GM18867 (cell line): ENCODE results near the gene CCR5.
"Not testable (repeated sequence)": the region's sequence is repeated elsewhere in the genome, so short reads cannot be mapped to it uniquely, and the experiment has no call there.

Source experiments
- ATAC-seq: cut with Tn5 transposase; IDR thresholded peaks from one replicate; pipeline ENCODE4 v1.9.1; 2021; ENCODE audit warnings: mild to moderate bottlenecking, moderate library complexity; ENCODE audit not compliant: unreplicated experiment

The CCR5 gene

DNA sequence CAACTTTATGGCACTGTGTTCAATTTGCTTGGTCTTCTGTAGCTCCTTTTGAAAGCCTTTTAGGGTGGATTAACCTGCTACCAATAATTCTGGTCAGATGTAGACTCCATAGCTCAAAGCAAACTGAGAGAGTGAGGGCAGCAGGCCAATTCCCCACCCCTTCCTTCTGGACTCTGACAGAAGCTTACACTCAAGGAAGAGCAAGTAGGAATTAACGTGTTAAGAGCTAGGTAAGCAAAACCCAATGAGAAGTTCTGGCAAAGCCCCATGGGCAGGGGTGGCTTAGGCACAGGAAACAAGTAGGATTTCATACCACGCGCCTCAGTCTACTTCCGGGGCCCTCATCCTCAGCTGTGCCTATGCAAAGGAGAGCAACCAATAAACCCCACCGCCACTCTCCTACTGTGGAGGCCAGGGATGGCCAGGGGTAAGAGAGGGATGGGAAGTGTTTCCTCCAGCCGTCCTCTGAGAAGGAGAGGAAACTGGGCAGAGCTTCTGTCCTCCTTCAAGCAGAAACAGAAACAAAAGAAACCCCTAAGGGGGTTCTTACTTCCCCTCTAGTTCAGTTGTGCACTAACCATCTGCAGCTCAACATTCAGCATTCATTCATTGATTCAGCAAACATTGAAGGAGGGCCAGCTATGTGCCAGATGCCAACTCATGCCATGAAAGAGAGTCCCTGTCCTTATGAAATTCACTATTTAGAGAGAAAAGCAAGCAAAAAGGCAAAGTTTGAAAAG is 12.6 kb downstream of the CCR5 start:
- no peak for ATAC-seq

DNA sequence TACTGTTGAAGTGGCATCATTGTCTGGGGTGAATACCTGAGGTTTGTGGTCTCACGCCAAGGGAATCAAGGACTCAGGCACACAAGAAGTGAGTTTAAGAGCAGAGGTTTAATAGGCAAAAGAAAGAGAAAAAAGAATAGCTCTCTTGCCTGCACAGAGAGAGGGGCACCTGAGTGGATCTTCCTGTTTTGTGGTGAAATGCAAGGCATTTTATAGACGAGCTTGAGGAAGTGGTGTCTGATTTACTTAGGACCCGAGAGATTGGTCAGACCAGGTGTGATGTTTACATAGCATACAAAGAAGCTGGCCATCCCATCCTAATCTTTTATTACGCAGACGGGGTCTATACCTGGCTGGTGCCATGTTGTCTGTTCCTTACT is 13.2 kb downstream of the CCR5 start:
- no peak for ATAC-seq

DNA sequence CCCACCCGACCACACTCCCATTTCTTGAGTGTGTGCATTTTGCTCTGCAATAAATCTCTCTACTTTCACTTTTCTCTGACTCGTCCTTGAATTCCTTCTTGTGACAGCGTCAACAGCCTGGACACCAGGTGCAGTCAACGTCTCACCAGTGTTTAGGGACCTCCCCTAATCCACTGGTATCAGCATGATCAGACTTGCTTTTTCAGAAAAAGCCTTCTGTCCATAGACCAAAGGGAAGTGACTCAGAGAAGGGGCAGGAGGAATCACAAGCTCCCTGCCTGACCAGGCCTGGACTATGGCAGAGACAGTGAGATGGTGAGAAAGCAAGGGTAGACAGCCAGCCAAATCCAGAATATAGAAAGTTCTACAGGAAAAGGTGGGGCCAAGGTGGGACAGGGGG is 15.5 kb downstream of the CCR5 start:
- no peak for ATAC-seq

DNA sequence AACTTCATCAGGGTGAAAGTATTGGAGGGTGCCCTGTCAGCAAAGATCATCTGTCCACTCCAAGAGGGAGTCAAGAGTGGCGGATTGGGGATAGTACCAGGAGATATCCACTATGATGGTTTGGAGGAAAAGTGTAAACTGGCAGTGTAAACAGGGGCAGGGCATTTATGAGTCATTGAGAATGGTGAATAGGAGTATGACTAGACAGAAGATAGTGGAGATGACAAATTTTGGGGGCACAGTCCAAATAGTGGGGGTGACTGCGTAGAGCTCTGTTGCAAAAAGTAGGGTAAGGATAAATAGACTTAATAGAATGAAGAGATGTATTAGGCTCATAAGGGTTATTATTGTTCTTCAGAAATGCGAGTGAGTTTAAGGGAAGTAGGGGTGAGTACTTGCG is 18.1 kb downstream of the CCR5 start:
- ATAC-seq: not testable (repeated sequence)

DNA sequence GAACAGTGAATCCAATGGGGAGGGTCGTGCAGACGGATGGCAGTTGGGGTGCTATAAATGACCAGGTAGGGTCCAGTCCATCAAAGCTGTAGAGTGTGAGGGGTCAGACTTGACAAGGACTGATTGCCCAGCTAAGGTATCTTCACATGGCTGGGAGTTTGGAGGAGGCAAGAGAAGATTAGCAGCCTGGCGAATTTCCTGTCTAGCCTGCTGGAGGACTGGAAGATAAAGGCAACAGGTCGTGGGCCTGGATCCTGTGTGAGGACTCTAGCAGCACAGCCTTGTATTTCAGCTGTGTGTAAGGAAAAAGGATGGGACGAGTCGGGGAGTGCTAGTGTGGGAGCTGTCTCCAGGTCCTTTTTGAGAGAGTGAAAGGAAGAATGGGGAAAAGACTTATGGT is 18.6 kb downstream of the CCR5 start:
- no peak for ATAC-seq

DNA sequence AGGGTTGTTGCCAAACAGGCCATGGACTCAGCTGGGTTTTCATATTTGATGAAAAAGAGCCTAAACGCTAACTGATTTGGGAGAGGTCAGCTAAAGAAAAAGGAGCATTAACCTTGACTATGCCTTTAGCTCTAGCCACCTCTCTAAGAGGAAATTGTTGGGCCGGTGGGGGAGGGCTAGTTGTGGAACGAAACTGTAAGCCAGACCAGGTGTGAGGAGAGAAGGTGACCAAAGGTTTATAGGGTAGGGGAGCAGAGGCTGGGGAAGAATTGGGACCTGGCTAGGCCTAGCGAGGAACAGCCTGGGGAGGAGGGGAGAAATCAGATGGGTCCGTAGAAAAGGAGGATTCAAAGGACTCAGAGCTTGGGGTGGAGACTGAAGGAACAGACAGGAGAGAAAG is 20.8 kb downstream of the CCR5 start:
- not testable (repeated sequence) for ATAC-seq

DNA sequence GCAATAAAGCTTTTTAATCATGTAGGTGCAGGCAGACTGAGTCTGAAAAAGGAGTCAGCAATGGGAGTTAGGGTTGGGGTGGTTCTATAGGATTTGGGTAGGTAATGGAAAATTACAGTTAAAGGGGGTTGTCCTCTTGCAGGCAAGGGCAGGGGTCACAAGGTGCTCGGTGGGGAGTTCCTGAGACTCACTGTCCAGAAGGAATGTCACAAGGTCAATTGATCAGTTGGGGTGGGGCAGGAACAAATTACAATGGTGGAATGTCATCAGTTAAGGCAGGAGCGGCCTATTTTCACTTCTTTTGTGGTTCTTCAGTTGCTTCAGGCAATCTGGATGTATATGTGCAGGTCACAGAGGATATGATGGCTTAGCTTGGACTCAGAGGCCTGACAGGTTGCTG is 22.3 kb downstream of the CCR5 start:
- no peak for ATAC-seq

DNA sequence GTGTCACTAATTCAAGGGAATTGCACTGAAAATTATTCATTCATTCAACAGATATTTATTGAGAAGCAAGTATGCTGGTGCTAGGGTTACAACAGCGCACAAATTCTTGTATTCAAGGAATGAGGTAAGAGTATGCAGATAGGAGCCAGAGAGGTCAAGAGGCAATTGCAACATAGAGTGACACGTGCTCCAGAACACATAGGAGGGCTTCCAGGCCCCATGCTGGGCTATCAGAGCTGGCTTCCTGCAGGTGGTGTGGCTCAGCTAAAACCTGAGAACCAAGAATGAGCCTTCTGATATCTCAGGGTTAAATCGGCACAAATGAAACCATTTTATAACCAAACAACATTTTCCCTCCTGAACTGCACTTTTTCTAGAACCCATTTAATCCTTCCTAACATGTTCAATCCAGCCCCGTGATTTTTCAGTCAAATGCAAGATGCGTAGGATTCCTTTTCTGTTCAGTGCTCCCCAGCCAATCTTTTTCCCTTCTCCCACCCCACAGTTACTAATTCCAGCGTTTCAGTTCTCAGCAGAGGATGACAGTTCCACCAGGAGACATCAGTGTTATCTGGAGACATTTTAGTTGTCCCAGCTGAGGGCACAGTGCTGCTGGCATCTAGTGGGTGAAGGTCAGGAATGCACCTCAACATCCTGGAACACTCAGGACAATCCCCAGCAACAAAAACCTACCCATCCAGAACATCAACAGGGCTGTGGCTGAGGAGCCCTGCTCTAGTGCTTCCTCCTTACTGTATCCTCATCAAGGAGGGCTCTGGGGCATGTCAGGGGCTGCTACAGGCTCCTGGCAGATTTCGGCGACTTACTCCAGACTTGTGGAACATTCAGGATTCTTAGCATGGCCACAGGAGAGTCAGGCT is 23.0 kb downstream of the CCR5 start:
- ATAC-seq: no peak

DNA sequence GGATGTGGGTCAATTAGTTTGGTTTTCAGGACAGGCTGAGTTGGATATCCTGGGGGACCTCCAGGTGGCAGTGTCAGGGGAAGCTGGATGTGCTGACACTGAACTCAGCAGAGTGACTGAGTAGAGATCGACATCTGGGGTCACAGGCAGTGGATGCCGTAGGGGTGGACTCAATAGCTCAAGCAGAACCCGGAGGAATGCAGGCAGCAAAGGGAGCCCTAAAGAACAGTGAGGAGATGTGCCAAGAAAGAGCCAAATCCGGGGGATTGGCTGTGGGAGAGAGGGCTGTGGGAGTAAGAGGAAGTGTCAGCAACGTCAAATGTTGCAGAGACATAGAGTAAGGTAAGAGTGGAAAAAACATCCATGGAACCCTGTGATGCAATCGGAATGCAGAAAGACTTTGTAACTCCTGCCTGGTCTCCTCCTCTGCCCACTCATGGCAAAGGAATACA is 24.5 kb downstream of the CCR5 start:
- ATAC-seq: no peak

DNA sequence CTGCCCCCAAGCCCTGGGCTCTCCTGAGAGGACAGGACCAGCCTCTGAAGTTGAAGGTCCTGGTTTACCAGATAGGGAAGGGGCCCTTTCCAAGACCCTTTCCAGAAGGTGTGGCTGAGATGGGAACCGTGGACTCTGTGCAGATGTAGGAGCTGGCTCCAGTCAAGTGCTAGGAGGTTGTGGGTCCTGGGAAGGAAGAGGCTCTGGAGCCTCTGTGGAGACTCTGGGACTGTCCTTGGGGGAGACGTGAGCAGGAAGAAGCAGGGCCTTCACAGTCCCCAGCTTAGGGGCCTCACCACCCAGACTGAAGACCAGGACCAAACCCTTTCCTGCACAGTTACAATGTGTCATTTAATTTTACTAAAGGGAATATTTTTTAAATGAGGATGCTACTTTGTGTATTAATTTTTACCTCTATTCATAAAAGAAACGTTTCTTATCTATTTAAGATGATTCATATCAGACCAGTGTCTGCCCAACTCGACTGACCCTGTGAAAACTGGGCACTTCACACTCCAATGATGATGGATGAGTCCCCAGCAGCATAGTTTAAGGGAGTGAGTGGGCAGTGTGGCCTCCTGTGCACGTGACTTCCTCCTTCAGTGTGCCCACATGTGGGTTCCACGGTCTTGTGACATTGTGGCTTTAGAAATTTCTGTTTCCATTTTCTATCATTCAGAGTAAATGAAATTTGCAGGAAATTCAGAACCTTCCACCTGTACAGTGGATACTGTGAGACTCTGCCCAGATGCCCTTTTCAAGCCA is 25.2 kb downstream of the CCR5 start:
- ATAC-seq: no peak

DNA sequence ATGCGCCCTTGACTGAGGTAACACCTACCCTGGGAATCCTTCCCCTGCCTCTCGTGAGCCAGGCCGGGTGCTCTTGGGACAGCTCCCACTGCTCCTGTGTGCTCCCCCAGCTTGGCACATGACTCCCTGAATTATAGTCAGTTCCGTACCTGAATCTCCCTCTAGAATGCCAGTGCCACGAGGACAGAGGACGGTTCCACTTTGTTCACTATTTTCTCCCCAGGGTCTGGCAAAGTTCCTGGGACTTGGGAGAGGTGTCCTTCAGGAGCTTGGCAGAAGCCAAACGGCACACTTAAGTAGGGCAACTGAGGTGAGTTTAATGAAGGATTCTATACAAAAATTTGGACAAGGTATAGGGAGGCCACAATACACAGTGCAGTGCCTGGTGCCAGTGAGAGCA is 26.4 kb downstream of the CCR5 start:
- no peak for ATAC-seq

DNA sequence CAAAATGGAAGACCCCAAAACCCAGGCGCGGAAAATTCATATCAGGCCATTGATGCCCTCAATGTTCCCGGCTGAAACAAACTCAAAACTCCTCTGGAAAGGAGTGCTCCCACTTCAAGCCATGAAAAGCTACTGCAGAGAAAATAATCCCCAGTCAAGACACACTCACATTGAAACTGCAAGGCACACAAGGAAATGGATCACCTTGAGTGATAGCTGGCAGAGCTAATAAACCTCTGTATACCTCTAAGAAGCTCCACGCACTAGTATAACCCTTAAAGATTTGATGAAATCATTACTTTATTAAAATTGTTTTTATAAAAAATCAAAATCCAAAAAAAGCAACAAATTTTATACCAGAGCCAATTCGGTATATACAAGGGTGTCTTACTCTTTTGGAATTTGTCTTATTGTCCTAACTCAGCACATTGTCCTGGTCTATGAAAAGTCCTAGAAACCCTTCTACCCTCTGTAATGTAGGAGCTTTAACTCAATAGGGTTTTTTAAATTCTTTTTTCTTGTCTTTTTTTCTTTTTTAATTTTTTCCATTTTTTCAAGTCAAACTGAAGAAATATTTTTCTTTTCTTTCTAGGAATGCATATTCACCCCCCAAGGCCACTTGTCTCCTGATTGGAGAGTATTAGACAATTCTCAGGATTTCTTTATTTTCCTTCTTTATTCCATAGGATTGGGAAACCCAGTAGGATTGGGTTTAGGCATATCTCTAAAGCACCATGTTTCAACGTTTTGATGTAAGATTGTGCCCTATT is 27.6 kb downstream of the CCR5 start:
- ATAC-seq: no peak

DNA sequence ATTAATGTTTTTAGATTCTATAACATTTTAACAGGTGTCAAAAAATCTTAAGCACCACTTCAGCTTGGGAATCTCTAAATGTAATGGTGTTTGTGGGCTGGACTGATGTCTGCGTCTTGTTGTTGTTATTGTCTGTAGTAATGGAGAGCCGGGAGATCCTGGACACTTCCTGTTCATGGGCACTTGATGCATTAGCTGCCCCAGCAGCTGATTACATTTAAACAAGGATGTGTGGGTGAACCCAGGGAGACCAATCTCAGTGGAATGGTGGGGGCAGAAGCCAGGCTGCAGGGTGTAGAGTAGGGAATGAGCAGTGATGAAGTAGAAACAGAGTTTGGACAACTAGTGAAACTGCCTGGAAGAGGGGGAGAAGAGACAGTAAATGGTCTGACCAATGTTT is 28.4 kb downstream of the CCR5 start:
- no peak for ATAC-seq

DNA sequence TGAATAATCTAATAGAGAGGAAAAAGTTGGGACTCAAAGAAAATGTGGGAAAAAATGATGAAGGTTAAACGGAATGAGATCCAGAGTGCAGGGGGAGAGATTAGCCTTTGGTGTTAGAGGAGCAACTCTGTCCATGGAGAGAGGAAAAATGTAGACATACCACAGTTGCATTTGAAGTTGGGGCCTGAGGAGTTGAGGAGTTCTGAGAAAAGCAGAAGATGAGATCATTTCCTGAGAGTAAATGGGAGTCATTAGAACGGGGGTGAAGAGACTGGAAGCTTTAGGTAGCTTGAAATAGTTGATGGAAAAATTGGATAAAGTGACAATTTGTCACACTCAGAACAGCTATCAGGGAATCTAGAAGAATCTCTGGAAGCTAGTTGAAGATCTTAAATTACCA is 28.8 kb downstream of the CCR5 start:
- ATAC-seq: no peak

DNA sequence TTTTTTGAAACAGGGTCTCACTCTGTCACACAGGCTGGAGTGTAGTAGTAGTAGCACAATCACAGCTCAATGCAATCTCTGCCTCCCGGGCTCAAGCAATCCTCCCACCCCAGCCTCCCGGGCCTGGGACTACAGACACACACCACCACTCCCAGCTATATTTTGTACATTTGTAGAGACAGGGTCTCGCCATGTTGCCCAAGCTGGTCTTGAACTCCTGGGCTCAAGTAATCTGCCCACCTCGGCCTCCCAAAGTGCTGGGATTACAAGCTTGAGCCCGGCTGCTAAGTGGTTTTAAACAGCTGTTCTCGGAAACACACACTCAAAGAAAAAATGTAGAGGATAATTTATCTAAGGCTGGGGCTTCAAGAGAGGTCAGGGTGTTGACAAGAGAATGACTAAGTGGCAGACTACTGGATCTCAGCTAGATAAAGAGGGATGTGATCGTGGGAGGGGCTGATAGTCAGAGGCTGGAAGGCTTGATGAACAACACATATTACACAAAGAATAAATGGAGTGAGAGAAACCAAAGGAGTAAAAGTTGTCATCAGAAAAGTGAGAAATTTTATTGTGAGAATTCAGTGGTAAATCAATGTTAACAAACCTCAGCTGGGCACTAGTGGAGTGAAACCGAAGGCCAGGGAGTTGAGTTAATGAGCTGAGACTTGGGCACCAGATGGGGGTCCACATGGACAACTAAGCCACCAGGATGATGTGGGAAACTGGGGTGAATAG is 29.4 kb downstream of the CCR5 start:
- no peak for ATAC-seq

DNA sequence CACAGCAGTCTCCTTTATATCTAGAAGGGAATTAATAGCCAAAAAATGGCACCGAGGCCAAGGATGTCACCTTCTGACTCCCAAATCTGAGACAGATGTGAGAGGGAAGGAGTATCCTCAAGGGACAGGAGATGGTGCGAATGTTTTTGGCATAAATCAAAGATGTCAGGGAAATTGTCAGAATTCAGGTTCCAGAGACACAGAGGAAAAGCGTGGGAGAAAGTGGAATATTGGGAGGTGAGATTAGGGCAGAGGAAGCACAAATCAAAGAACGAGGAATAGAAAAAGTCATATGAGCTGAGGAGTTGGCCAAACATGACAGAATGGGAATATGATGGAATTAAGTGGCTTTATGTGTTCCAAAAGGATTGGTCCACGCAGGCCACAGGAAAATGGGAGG is 30.1 kb downstream of the CCR5 start:
- no peak for ATAC-seq

DNA sequence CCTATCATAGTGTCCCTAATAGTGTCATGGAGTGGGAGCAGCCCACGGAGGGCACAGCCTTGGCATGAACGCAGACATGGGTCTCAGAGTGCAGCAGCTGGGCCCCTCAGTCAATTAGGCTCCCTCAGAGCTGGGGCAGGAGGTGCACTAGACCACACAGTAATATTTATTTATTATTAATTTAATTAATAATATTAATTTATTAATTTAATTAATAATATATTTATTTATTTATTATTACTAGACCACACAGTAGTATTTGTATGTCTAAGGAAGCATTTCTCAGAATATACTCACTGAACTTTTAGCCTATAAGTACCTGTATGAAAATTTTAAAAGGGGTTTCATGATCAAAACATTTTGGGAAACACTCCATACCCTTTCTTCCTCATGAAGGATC is 30.8 kb downstream of the CCR5 start:
- no peak for ATAC-seq

DNA sequence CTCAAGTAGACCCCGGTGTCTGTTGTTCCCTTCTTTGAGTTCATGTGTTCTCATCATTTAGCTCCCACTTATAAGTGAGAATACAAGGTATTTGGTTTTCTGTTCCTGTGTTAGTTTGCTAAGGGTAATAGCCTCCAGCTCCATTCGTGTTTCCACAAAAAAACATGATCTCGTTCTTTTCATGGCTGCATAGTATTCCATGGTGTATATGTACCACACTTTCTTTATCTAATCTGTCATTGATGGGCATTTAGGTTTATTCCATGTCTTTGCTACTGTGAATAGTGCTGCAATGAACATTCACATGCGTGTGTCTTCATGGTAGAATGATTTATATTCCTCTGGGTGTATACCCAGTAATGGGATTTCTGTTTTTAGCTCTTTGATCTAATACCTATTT is 32.2 kb downstream of the CCR5 start:
- not testable (repeated sequence) for ATAC-seq

DNA sequence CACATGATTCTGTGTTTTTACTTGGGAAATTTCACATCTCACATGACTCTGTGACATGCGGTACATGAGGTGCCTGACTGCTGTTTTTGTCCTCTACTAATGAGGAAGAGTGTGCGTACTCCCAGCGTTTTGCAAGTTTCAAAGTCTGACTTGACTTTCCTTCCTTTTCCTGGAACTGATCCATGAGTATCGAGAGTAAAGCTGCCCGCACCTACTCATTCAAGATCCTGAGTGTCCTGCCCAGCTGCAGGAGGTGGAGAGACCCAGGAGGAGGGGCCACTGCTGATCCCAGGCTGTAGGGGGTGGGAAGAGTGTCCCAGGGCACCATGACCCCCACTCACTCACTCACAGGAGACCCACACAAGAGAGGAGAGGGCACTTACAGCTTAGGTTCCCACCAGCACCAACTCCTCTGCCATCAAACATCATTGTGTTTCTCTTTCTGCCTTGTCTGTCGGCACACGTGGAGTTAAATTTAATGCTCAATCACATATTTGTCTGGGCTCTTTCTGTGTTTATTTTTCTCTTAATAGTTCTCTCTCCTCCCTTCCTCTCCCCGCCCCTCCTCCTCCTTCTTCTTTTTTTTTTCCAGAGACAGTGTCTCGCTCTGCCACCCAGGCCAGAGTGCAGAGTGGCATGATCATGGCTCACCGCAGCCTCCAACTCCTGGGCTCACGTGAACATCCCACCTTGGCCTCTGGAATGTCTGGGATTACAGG is 34.7 kb downstream of the CCR5 start:
- ATAC-seq: no peak

DNA sequence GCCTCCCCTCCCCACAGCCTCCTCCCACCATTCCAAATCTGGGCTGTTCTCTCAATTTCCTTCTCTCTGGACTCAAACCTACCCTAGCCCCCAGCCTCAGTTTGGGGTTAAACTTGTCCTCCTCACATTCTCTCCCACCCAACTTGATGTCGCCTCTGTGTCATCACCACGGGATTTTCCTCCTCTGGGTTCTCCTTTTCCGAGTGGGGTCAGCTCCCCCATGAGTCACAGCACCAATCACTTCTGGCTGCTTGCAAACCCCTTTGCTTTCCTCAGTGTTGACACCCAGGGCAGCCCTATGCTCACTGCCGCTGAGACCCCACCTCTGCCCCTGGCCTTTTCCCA is 35.7 kb downstream of the CCR5 start:
- no peak for ATAC-seq
